Breast epithelium (tissue), 3 donors: ENCODE data around the gene ABLIM2.

Source experiments
- POLR2AphosphoS5 ChIP-seq, 3 donors: sonication (generic); formaldehyde crosslinking; IDR thresholded peaks; one replicate each; pipeline ENCODE4 v1.6.1; 2017; ENCODE audit warnings: antibody characterized with exemption in 3 of 3
- TF ChIP-seq, protein P1 (sequence below), 3 donors: fragments of 450-650 bp; IDR thresholded peaks; one replicate each; pipeline ENCODE4 v1.5.1; 2016 to 2017; ENCODE audit warnings: antibody characterized with exemption in 3 of 3, mild to moderate bottlenecking in 3 of 3, moderate library complexity in 3 of 3

DNA sequence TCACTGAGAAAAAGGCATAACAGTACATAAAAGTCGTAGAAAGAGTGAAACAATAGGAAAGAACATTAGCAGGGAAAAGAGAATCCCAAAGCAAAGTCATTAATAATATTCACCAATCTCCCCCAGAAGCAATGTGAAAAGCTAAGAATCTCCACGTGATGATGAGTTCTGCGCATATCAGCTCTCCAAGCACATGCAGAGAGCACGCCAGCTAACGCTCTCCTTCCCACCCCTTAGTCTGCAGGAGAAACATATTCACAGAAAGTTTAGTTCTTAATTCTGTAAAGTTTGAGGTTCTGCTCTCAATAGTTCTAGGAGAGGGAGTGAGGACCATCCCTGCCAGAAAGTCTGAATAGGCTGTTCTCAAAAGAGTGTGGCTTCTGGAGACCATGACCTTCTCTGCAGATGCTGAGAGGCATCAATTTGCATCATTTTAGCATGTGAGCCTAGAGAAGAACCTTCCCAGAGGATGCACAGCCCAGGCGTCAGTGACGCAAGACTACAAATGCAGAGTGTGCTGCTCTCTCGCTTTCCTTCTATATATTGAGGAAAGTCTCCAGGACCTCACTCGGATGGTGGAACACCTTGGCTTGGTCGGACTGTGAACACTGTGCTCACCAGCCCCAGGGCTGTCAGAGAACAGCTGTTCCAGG is 167.7 kb downstream of the ABLIM2 start:
- no peak for TF ChIP-seq POLR2AphosphoS5 (IDR thresholded peaks at IDR 0.05)
- TF ChIP-seq, protein P1, sequence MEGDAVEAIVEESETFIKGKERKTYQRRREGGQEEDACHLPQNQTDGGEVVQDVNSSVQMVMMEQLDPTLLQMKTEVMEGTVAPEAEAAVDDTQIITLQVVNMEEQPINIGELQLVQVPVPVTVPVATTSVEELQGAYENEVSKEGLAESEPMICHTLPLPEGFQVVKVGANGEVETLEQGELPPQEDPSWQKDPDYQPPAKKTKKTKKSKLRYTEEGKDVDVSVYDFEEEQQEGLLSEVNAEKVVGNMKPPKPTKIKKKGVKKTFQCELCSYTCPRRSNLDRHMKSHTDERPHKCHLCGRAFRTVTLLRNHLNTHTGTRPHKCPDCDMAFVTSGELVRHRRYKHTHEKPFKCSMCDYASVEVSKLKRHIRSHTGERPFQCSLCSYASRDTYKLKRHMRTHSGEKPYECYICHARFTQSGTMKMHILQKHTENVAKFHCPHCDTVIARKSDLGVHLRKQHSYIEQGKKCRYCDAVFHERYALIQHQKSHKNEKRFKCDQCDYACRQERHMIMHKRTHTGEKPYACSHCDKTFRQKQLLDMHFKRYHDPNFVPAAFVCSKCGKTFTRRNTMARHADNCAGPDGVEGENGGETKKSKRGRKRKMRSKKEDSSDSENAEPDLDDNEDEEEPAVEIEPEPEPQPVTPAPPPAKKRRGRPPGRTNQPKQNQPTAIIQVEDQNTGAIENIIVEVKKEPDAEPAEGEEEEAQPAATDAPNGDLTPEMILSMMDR (IDR thresholded peaks at IDR 0.05): no peak
